ENCODE measurements around the gene FAM149B1.

DNA sequence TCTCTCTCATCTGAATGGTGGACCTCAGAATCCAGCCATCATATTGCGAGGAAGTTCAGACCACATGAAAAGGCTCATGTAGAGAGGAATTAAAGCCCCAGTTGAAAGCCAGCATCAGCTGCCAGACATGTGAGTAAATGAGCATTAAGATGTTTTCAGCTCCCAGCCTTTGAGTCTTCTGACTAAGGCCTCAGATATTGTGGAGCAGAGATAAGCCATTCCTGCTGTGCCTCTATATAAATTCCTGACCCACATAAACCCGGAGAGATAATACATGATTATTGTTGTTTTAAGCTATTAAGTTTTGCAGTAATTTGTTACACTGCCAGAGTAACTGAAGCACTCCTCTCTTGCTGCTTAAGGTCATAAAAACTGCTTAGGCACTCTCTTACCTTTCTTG lies 14.6 kb downstream of the FAM149B1 start:
- TF ChIP-seq CBX3 (IDR thresholded peaks at IDR 0.05; ENCODE audit: borderline replicate concordance, low read depth), result no peak
- TF ChIP-seq, protein P1, sequence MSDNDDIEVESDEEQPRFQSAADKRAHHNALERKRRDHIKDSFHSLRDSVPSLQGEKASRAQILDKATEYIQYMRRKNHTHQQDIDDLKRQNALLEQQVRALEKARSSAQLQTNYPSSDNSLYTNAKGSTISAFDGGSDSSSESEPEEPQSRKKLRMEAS (IDR thresholded peaks at IDR 0.05; ENCODE audit: low read depth, low read length), result no peak
- TF ChIP-seq SIN3A (IDR thresholded peaks at IDR 0.05; ENCODE audit: low read depth, low read length), result no peak
- TF ChIP-seq POLR2AphosphoS2 (IDR thresholded peaks at IDR 0.05; ENCODE audit: low read depth, low read length), result no peak
- no peak for TF ChIP-seq SMARCA5 (IDR thresholded peaks at IDR 0.05)
- TF ChIP-seq, protein P2, sequence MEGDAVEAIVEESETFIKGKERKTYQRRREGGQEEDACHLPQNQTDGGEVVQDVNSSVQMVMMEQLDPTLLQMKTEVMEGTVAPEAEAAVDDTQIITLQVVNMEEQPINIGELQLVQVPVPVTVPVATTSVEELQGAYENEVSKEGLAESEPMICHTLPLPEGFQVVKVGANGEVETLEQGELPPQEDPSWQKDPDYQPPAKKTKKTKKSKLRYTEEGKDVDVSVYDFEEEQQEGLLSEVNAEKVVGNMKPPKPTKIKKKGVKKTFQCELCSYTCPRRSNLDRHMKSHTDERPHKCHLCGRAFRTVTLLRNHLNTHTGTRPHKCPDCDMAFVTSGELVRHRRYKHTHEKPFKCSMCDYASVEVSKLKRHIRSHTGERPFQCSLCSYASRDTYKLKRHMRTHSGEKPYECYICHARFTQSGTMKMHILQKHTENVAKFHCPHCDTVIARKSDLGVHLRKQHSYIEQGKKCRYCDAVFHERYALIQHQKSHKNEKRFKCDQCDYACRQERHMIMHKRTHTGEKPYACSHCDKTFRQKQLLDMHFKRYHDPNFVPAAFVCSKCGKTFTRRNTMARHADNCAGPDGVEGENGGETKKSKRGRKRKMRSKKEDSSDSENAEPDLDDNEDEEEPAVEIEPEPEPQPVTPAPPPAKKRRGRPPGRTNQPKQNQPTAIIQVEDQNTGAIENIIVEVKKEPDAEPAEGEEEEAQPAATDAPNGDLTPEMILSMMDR (IDR thresholded peaks at IDR 0.05 in 2 of 3, conservative IDR thresholded peaks at IDR 0.05 in 1 of 3; ENCODE audit: control insufficient read depth in 2 of 3, extremely low read depth in 1 of 3, insufficient read depth in 1 of 3, low read depth in 3 of 3, low read length in 3 of 3), result no peak
- no peak for TF ChIP-seq HDAC6 (IDR thresholded peaks at IDR 0.05; ENCODE audit: unreplicated experiment)
- TF ChIP-seq NFYB (IDR thresholded peaks at IDR 0.05; ENCODE audit: insufficient read depth, low read depth, low read length), result no peak
- no peak for TF ChIP-seq EZH2 (IDR thresholded peaks at IDR 0.05; ENCODE audit: borderline replicate concordance, control insufficient read depth, low read depth, low read length)
- TF ChIP-seq FOS (IDR thresholded peaks at IDR 0.05; ENCODE audit: borderline replicate concordance, extremely low read depth, insufficient read length), result no peak
